Transverse colon (tissue), 4 donors: ENCODE data around the gene OR52E8.

Source experiments
- EP300 ChIP-seq: sonication (generic); formaldehyde crosslinking; IDR thresholded peaks from one replicate; pipeline ENCODE4 v1.6.1; 2017; ENCODE audit warnings: antibody characterized with exemption, low read depth
- POLR2A ChIP-seq: fragments of 450-650 bp; IDR thresholded peaks from one replicate; pipeline ENCODE4 v1.6.1; 2016; ENCODE audit warnings: antibody characterized with exemption, mild to moderate bottlenecking, moderate library complexity
- POLR2AphosphoS5 ChIP-seq, 3 donors: sonication (generic); formaldehyde crosslinking; IDR thresholded peaks; one replicate each; pipeline ENCODE4 v1.6.1; 2016; ENCODE audit warnings: antibody characterized with exemption in 3 of 3
- TF ChIP-seq, protein P1 (sequence below), 5 experiments: fragments of 200-600 bp in 3 of 5; fragments of 450-650 bp in 2 of 5; sonication (generic) in 3 of 5; IDR thresholded peaks; 1 replicate in 2 of 5; 2 replicates in 3 of 5; pipeline ENCODE4 v1.5.1; 2016 to 2017; ENCODE audit warnings: antibody characterized with exemption in 5 of 5, inconsistent platforms in 3 of 5, mild to moderate bottlenecking in 2 of 5, moderate library complexity in 1 of 5

DNA sequence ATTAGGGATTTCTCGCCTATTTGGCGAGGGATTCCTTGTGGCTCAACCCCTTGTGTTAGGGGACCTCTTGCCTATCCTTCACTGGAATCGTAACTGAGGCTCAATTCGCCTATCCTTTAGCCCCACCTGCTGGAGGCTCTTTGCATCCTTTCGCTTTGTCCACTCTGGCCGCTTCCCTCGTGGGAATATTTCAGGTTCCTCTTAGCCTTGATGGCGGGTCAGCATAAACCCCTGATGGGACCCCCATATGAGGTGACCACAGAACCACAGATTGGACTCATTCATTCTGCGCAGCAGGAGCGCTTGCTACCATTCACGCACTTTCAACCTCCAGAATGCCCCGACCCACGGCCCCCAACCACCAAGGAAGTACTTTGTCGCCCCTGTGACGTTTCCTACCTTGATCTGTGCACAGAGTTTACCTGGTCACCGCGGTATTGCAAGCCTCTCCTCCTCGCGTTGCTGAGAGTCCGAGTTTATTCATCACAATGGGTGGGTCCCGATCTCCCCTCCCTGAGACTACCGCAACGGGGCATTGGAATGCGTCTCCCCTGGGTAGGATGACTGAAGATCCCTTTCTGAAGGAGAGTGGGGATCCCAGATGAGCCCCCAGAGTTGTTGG lies 48.9 kb downstream of the OR52E8 start, which contains the start of gene OR52N2:
- TF ChIP-seq POLR2A (no peak), POLR2AphosphoS5 (IDR thresholded peaks at IDR 0.05) (no peak), EP300 (no peak)
- TF ChIP-seq, protein P1, sequence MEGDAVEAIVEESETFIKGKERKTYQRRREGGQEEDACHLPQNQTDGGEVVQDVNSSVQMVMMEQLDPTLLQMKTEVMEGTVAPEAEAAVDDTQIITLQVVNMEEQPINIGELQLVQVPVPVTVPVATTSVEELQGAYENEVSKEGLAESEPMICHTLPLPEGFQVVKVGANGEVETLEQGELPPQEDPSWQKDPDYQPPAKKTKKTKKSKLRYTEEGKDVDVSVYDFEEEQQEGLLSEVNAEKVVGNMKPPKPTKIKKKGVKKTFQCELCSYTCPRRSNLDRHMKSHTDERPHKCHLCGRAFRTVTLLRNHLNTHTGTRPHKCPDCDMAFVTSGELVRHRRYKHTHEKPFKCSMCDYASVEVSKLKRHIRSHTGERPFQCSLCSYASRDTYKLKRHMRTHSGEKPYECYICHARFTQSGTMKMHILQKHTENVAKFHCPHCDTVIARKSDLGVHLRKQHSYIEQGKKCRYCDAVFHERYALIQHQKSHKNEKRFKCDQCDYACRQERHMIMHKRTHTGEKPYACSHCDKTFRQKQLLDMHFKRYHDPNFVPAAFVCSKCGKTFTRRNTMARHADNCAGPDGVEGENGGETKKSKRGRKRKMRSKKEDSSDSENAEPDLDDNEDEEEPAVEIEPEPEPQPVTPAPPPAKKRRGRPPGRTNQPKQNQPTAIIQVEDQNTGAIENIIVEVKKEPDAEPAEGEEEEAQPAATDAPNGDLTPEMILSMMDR (IDR thresholded peaks at IDR 0.05) = peak; percentile 68 to 75 (median 75)
